Measurements from ENCODE around the gene DENND1A.

The DENND1A gene

DNA sequence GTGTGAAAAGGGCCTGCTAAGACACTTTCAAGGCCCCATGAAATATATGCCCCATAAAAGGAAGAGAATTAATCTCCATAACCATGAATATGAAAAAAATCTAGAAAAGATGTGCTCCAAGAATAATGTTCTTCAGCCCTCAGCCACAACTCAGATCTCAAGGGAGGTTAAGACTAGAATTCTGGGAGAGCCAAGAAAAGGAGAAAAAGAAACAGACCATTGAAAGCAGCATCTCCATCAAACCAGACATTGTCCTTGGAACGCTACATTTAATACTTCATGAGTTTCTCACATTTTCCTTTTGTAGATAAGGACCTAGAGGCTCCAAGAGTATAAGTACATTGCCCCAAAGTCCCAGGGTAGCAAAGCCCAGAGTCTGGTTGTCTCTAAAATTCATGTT is 270.6 kb downstream of the DENND1A start:
- FAIRE-seq (no peak), DNase-seq (ENCODE audit: insufficient read length, low spot score) (no peak)

DNA sequence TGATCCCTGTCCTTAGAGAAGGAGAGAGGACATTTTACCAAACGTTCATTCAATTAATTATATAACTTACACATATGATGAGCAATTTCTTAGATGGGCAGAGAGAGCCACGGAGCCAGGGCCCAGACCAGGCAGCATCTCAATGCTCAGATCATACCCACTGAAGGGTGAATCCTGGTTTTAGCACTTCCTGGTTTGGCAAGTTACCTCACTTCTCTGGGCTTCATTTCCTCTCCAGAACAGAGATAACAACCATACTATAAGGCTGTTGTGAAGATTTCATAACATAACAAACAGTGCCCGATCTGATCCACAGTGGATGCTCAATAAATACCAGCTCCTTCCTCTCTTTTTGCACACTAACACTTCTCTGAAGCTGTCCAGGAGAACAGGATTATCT is 271.1 kb downstream of the DENND1A start:
- DNase-seq (ENCODE audit: insufficient read length, low spot score) (peak; percentile 28), FAIRE-seq (peak; percentile 77)

DNA sequence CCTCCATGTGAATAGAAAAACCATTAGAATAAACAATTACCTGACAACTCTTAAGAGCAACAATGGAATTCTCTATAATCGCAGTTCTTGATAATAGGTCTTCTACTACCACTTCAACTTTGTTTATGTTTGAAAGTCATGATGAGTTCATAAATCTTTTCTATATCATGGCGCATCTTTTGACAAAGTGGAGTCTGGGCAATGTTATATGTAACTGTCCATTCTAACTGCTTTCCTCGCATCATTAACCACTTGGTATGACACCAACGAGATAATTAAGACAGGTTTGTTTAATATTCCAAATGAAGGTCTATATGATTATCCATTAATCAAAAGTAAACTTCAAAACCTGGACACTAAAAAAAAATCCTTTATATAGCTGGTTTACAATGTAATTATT is 272.0 kb downstream of the DENND1A start:
- no peak for DNase-seq (ENCODE audit: insufficient read length, low spot score)
- no peak for FAIRE-seq

GRCh38 chr9:123657099-123657498 is 272.8 kb downstream of the DENND1A start:
- no peak for DNase-seq (ENCODE audit: insufficient read length, low spot score)
- no peak for FAIRE-seq

GRCh38 chr9:123656565-123656964 is 273.4 kb downstream of the DENND1A start:
- DNase-seq (ENCODE audit: insufficient read length, low spot score) = no peak
- FAIRE-seq = no peak

GRCh38 chr9:123655681-123656423 is 274.1 kb downstream of the DENND1A start:
- no peak for FAIRE-seq
- no peak for DNase-seq (ENCODE audit: insufficient read length, low spot score)

- DNase-seq (ENCODE audit: insufficient read length, low spot score) (no peak), FAIRE-seq (no peak)
Observed at GRCh38 chr9:123654994-123655637, 274.8 kb downstream of the DENND1A start.

- DNase-seq (ENCODE audit: insufficient read length, low spot score) (no peak), FAIRE-seq (no peak)
Observed at GRCh38 chr9:123654218-123654993, 275.5 kb downstream of the DENND1A start.

GRCh38 chr9:123652416-123652815 is 277.5 kb downstream of the DENND1A start:
- FAIRE-seq = no peak
- DNase-seq (ENCODE audit: insufficient read length, low spot score) = no peak

GRCh38 chr9:123651871-123652270 is 278.1 kb downstream of the DENND1A start:
- DNase-seq (ENCODE audit: insufficient read length, low spot score) (no peak), FAIRE-seq (no peak)

GRCh38 chr9:123651273-123651672 is 278.7 kb downstream of the DENND1A start:
- no peak for FAIRE-seq
- no peak for DNase-seq (ENCODE audit: insufficient read length, low spot score)

DNA sequence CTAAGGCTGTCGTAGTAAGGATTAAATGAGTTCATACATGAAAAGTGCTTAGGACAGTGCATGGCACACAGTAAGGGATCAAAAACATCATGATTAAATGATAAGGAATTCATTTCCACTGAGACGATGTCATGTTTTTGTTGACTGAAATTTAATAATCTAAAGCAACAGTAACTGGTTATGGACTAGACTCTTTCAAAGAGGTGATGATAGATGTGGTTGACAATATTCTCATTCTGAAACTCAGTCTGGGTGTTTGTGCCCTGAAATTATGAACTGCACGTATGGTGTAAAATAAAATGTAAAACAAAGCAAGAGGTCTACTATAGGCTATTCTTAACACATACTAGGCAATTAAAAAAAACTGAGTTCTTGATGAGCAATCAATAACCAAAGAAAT is 280.0 kb downstream of the DENND1A start:
- DNase-seq (ENCODE audit: insufficient read length, low spot score) = no peak
- FAIRE-seq = no peak

- no peak for FAIRE-seq
- DNase-seq (ENCODE audit: insufficient read length, low spot score) = no peak
Observed at GRCh38 chr9:123647145-123647544, 282.8 kb downstream of the DENND1A start.

DNA sequence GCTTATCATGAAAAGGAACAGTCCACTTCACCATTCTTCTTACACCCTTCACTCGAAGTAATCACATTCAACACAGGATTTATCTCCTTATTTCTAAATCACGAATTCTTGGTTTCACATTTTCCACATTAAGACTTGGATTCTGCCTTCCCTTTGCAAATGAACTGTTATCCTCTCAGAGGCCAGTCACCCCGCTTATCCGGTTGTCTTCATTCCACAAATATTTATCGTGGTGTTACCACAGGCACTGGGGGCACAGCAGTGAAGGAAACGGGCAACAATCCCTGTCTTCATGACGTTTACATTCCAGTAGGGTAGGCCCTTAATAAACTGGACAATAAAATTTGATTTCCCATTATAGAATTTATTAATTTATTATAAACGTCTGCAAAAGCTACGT is 284.2 kb downstream of the DENND1A start:
- no peak for DNase-seq (ENCODE audit: insufficient read length, low spot score)
- no peak for FAIRE-seq

- FAIRE-seq (no peak), DNase-seq (ENCODE audit: insufficient read length, low spot score) (no peak)
Observed at GRCh38 chr9:123645126-123645525, 284.8 kb downstream of the DENND1A start.

DNA sequence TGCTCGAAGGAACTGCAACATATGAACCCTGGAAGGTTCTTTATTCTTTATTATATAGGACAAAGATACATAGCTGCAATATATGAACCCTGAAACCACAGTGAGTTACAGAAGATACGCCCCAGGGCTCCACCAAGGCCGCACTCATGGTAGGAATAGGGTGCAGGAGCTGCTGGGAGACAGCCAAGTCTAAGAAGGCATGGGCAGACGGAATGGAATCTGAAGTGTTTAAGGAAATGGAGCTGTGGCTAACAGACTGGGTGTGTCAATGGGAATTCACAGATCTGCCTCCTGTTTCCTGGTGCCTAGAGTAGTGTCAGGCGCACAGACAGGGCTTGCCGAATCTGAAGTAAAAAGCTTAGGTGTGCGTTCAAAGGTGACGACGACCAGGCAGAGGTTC is 286.4 kb downstream of the DENND1A start:
- FAIRE-seq (no peak), DNase-seq (ENCODE audit: insufficient read length, low spot score) (no peak)

DNA sequence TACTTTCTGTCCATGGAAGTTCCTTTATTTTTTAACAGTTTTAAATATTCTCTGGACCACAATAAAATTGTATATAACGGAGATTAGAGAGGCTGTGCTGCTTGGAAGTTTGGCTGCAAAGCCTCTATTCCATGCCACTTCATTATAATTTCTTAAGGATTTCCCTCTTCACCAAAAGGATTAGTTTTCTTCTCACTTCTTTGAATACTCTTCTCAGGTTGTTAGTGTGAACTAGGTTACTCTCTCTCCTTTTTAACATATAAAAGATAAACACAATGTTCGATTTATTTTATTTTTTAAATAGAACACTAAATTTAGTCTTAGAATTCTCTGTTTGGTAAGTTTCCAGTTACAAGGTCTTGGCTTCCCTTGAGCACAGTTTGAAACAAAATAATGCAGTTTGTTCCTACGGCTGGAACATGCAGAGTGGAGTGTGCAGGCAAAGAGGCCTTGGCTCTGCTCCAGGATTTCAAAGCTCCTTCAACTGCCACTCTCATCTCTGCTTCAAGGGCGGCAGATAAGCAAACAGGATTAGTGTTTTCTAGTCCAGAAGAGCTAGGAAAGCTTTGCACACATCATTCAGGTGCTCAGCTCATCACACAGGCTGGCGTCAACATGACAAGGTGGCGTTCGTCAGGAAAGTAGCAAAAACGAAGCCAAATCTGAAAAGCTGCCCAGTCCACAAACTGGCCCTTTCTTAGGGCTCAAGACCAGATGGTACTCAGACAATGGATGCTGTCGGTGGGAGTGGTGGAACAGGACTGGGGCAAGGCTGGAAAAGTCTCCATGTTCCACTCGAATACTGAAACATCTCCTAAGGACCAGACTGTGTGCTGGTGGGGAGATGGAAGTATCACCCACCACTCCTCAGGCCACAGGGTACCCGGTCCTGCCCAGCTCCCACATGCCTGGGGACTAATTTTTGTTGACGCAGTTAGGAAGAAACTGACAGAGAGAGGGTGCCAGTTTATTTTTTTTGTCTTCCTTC is 287.3 kb downstream of the DENND1A start:
- FAIRE-seq (no peak), DNase-seq (ENCODE audit: insufficient read length, low spot score) (no peak)

DNA sequence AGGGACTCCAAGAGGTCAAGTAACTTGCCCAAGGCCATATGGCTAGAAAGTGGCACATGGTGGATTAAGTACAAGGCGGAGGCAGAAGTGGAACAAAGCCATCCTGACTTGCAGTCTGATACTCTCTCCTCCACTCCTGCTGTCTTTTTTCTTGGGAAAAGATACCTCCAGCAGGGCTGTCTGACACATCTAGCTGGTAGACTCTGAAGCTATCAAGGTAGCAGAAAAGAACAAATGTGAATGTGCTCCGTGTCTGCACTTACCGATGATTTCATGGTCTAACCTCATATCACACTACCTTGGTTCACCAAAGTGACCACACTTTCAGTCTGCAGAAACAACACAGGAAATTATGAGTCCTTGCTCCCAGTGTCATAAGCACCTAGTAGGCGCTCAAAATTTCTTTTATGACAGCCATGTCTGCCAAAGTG is 289.1 kb downstream of the DENND1A start:
- DNase-seq (ENCODE audit: insufficient read length, low spot score) (no peak), FAIRE-seq (no peak)

DNA sequence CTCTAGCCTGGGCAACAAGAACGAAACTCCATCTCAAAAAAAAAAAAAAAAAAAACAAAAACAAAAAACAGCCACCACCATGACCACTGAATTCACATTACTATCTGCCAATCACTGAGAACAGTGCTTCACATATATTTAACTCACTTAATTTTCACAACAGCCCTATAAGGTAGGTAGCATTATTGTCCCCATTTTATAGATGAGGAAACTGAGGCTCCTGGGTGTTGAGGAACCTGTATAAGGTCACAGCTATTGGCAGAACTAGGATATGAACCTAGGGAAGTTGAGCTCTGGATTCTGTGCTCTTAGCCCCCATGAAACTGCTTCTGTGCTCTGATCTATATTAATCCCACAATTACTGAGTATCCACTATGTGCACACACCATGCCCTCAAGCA is 290.2 kb downstream of the DENND1A start:
- FAIRE-seq (no peak), DNase-seq (ENCODE audit: insufficient read length, low spot score) (no peak)

DNA sequence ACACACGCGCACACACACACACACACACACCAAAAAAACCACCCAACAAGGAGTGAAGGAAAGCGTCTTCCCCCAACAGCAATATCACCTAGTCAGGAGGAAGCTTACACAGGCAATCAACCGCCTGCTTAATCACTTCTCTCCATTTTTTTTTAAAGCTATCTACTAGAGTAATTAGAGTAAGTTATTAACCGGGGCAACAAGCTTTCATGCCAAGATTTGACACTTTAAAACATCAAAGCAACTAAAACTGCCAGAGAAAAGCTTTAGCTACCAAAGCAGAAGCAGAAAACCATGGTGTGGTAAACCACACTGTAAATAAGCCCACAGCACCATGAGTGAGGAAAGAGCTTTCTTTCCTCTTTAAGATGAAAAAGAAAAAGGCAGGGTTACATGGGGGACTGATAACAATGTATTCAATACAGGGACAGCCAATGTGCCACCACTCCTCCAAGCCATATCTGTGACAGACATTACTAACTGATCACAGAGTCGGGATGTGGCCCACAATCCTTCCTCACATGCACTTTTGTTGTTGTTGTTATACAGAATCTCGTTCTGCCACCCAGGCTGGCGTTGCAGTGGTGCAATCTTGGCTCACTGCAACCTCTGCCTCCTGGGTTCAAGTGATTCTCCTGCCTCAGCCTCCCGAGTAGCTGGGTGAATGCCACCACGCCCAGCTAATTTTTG is 291.8 kb downstream of the DENND1A start:
- DNase-seq (ENCODE audit: insufficient read length, low spot score) = no peak
- peak; percentile 23 for FAIRE-seq

All from GM19239 (cell line).